Pons (tissue), 1 donor: ENCODE measurements around the gene PWWP2B.

Source experiments
- DNase-seq: peaks from one replicate; pipeline ENCODE4 v3.0.0-alpha.2; 2016; ENCODE audit warnings: low spot score

PWWP2B gene

GRCh38 chr10:132448248-132448731 lies 51.3 kb downstream of the PWWP2B start:
- no peak for DNase-seq

GRCh38 chr10:132449051-132449810 lies 52.2 kb downstream of the PWWP2B start:
- DNase-seq, result no peak

- no peak for DNase-seq
Observed at GRCh38 chr10:132449811-132450181, 52.8 kb downstream of the PWWP2B start.

- DNase-seq, result no peak
Observed at GRCh38 chr10:132450466-132450824, 53.4 kb downstream of the PWWP2B start.

GRCh38 chr10:132450825-132451505 lies 54.0 kb downstream of the PWWP2B start:
- DNase-seq, result no peak

GRCh38 chr10:132451506-132452215 lies 54.7 kb downstream of the PWWP2B start:
- DNase-seq, result no peak

- DNase-seq, result no peak
Observed at GRCh38 chr10:132452216-132452650, 55.2 kb downstream of the PWWP2B start.

GRCh38 chr10:132452651-132453469 lies 55.9 kb downstream of the PWWP2B start:
- DNase-seq, result peak; percentile 23

- no peak for DNase-seq
Observed at GRCh38 chr10:132453470-132453861, 56.5 kb downstream of the PWWP2B start.

GRCh38 chr10:132454296-132455198 lies 57.5 kb downstream of the PWWP2B start:
- no peak for DNase-seq

- no peak for DNase-seq
Observed at GRCh38 chr10:132455441-132455971, 58.5 kb downstream of the PWWP2B start.

GRCh38 chr10:132455986-132456847 lies 59.2 kb downstream of the PWWP2B start:
- no peak for DNase-seq

- DNase-seq, result no peak
Observed at GRCh38 chr10:132456881-132457280, 59.9 kb downstream of the PWWP2B start.

GRCh38 chr10:132457328-132458070 lies 60.5 kb downstream of the PWWP2B start:
- DNase-seq, result no peak

- DNase-seq, result no peak
Observed at GRCh38 chr10:132458071-132458585, 61.1 kb downstream of the PWWP2B start.

GRCh38 chr10:132458586-132459300 lies 61.7 kb downstream of the PWWP2B start:
- DNase-seq, result no peak

GRCh38 chr10:132459301-132460003 lies 62.5 kb downstream of the PWWP2B start:
- DNase-seq, result no peak
